ENCODE measurements around the gene GUCD1.

GRCh38 chr22:24566899-24567511 lies 12.1 kb upstream of the GUCD1 start:
- TF ChIP-seq GATA2 (IDR thresholded peaks at IDR 0.05; ENCODE audit: low read depth, low read length), result no peak
- TF ChIP-seq GATA3 (IDR thresholded peaks at IDR 0.05; ENCODE audit: low read depth, low read length), result no peak

Data from SH-SY5Y (cell line).